Tibial artery (tissue), 4 donors: ENCODE data around the gene LYZ.

Experiments used
- DNase-seq, 2 donors: peaks; one replicate each; pipeline ENCODE4 v3.0.0-alpha.2; 2019
- H3K27ac ChIP-seq, 2 donors: fragments of 200-600 bp; sonication (generic) in 1 of 2; 1 replicate in 1 of 2; 2 replicates in 1 of 2; pipeline ENCODE4 v1.5.1; 2018 to 2019; ENCODE audit warnings: mild to moderate bottlenecking in 1 of 2
- H3K27me3 ChIP-seq, 2 donors: fragments of 200-600 bp; sonication (generic) in 1 of 2; one replicate each; pipeline versions ENCODE4 v1.5.1 to v1.6.0; 2016 to 2019
- H3K36me3 ChIP-seq, 3 donors: fragments of 200-600 bp; sonication (generic) in 2 of 3; one replicate each; pipeline ENCODE4 v1.5.1; 2016 to 2019; ENCODE audit warnings: mild to moderate bottlenecking in 2 of 3
- H3K4me1 ChIP-seq, 4 donors: fragments of 200-600 bp; sonication (generic) in 2 of 4; 1 replicate in 3 of 4; 2 replicates in 1 of 4; pipeline ENCODE4 v1.5.1; 2016 to 2019
- H3K4me3 ChIP-seq, 2 donors: fragments of 200-600 bp; sonication (generic) in 1 of 2; 1 replicate in 1 of 2; 2 replicates in 1 of 2; pipeline ENCODE4 v1.5.1; 2018 to 2019; ENCODE audit warnings: mild to moderate bottlenecking in 2 of 2
- H3K9me3 ChIP-seq, 3 donors: fragments of 200-600 bp; sonication (generic) in 1 of 3; one replicate each; pipeline ENCODE4 v1.5.1; 2016 to 2019
- intact Hi-C: fragments of 100-400 bp; cut with DNase I; formaldehyde crosslinking; loops from one replicate; pipeline ENCODE4 v1.15.0; 2023; ENCODE audit warnings: low total_unique reads
- TF ChIP-seq, protein P1 (sequence below), 2 experiments: fragments of 200-600 bp in 1 of 2; fragments of 450-650 bp in 1 of 2; IDR thresholded peaks; one replicate each; pipeline ENCODE4 v1.5.1; 2017 to 2019; ENCODE audit warnings: antibody characterized with exemption in 2 of 2, mild to moderate bottlenecking in 1 of 2, moderate library complexity in 1 of 2

LYZ gene

DNA sequence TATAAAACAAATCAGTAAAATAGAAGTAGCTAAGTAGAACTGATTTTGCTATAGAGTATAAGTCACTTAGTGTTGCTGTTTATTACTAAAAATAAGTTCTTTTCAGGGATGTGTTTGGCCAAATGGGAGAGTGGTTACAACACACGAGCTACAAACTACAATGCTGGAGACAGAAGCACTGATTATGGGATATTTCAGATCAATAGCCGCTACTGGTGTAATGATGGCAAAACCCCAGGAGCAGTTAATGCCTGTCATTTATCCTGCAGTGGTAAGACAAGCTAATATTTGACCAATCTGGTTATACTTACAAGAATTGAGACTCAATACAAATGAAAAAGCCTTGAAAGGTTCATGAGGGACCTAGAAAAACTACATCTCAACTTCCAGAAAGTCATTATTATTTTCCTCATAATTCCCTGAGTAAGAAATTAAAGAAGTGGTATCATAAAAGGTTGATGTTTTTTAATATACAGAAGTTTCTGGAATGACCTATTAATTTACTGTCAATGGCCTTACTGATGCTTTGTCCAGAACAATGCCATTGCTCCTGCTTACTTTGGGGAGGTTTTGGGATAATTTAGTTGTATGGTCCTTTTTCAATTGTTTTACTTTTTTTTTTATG lies 1.9 kb downstream of the LYZ start:
- no peak for DNase-seq
- Histone ChIP-seq H3K27ac (no peak overlapping the region), H3K36me3 (no peaks in the 10 kb centered on the region), H3K9me3 (no peaks in the 10 kb centered on the region), H3K4me1 (no peaks in the 10 kb centered on the region), H3K27me3 (no peaks in the 10 kb centered on the region), H3K4me3 (no peak overlapping the region)
- TF ChIP-seq, protein P1, sequence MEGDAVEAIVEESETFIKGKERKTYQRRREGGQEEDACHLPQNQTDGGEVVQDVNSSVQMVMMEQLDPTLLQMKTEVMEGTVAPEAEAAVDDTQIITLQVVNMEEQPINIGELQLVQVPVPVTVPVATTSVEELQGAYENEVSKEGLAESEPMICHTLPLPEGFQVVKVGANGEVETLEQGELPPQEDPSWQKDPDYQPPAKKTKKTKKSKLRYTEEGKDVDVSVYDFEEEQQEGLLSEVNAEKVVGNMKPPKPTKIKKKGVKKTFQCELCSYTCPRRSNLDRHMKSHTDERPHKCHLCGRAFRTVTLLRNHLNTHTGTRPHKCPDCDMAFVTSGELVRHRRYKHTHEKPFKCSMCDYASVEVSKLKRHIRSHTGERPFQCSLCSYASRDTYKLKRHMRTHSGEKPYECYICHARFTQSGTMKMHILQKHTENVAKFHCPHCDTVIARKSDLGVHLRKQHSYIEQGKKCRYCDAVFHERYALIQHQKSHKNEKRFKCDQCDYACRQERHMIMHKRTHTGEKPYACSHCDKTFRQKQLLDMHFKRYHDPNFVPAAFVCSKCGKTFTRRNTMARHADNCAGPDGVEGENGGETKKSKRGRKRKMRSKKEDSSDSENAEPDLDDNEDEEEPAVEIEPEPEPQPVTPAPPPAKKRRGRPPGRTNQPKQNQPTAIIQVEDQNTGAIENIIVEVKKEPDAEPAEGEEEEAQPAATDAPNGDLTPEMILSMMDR (IDR thresholded peaks at IDR 0.05), result no peak
- intact Hi-C loops, result loop anchor here (10.0 kb wide), 1 partner anchor 295 kb away; no protein-coding TSS in a partner anchor

DNA sequence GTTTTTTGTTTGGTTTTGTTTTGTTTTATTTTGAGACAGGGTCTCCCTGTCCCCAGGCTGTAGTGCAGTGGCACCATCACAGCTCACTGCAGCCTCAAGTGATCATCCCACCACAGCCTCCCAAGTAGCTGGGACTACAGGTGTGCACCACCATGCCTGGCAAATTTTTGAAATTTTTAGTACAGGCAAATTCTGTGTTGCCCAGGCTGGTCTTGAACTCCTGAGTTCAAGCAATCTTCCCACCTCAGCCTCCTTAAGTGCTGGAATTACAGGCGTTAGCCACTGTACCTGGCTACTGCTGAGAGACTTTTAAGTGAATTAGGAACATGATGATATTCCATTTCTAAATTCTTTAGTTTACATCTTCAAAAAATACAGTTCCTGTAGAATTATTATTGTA lies 2.6 kb downstream of the LYZ start:
- Histone ChIP-seq H3K4me3 (no peak overlapping the region), H3K27ac (no peak overlapping the region), H3K4me1 (no peaks in the 10 kb centered on the region), H3K27me3 (no peaks in the 10 kb centered on the region), H3K36me3 (no peaks in the 10 kb centered on the region), H3K9me3 (no peaks in the 10 kb centered on the region)
- TF ChIP-seq, protein P1 (IDR thresholded peaks at IDR 0.05), result no peak
- intact Hi-C loops, result loop anchor here (10.0 kb wide), 1 partner anchor 294 kb away; no protein-coding TSS in a partner anchor
- no peak for DNase-seq

DNA sequence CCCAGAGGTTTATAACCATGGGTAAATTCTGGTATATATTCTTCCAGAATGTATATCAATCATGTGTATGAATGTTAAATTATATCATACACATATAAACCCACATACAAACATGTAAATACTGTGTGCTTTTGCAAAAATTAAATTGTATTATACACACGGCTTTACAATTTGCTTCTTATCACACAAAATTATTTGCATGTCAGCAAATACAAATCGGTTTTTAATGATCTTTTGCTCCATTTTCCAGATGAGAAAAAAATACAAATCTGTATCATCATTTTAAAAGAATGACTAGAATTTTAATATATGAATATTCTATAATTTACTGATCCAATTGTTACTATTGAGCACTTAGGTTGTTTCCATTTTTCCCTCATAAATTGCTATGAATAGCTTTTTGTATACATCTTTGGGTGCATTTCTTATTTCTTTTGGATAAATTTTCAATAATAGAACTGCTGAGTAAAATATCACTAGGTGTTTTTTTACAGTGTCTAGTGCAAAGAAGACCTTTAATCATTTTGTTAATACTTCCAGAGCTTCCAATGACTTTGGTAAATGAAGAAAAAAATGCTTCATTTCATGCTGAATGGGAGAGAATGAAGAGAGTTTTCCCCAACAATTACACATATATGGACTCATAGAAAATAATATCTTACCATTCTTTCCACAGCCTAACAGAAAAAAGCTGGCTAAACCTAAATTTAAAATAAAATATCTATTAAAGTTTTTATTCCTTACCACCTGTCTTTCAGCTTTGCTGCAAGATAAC lies 3.5 kb downstream of the LYZ start:
- H3K4me3 ChIP-seq, result no peak overlapping the region
- no peaks in the 10 kb centered on the region for H3K27me3 ChIP-seq
- H3K36me3 ChIP-seq, result no peaks in the 10 kb centered on the region
- DNase-seq, result no peak
- H3K9me3 ChIP-seq, result no peaks in the 10 kb centered on the region
- intact Hi-C loops, result loop anchor here (10.0 kb wide), 1 partner anchor 293 kb away; no protein-coding TSS in a partner anchor
- H3K4me1 ChIP-seq, result no peaks in the 10 kb centered on the region
- TF ChIP-seq, protein P1 (IDR thresholded peaks at IDR 0.05), result no peak
- no peak overlapping the region for H3K27ac ChIP-seq

DNA sequence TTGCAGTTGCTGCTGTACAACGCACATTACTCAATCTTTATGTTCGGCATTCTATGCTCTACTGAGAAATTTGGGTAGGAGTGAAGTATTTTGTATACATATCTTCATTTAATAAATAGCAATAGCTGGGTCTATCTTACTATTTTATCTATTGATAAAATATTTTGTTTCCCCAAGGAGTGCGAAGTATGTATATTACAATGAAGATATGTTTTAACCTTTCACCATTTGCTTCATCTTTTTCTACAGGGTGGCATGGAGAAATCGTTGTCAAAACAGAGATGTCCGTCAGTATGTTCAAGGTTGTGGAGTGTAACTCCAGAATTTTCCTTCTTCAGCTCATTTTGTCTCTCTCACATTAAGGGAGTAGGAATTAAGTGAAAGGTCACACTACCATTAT lies 4.7 kb downstream of the LYZ start:
- no peak for DNase-seq
- Histone ChIP-seq H3K27ac (no peak overlapping the region), H3K9me3 (no peaks in the 10 kb centered on the region), H3K27me3 (no peaks in the 10 kb centered on the region), H3K4me1 (peaks cover 0 to 7% (median 0%) of the 10 kb centered on the region in 4 donors), H3K36me3 (no peaks in the 10 kb centered on the region), H3K4me3 (no peak overlapping the region)
- TF ChIP-seq, protein P1 (IDR thresholded peaks at IDR 0.05), result no peak
- intact Hi-C loops, result loop anchor here (10.0 kb wide), 1 partner anchor 292 kb away; no protein-coding TSS in a partner anchor

DNA sequence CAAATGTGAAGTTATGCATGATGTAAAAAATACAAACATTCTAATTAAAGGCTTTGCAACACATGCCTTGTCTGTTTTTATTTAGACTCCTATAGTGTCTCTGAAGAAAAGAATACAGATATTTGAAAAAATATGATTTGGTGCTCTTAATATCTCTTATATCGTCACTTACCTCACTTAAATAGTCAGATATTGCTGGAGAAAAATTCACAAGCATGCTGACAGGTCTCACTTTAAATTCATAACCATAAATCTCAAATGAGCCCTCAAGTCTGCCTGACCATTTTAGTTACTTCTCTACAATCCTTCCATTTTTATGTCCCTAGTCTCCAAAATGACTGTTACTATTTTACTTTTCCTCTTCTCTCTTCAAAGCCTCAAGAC lies 6.0 kb downstream of the LYZ start:
- DNase-seq, result no peak
- intact Hi-C loops, result loop anchor here (10.0 kb wide), 1 partner anchor 291 kb away; no protein-coding TSS in a partner anchor
- no peaks in the 10 kb centered on the region for H3K27me3 ChIP-seq
- no peak overlapping the region for H3K27ac ChIP-seq
- H3K9me3 ChIP-seq, result no peaks in the 10 kb centered on the region
- H3K4me1 ChIP-seq, result peaks cover 0 to 11% (median 0%) of the 10 kb centered on the region in 4 donors
- H3K36me3 ChIP-seq, result no peaks in the 10 kb centered on the region
- TF ChIP-seq, protein P1 (IDR thresholded peaks at IDR 0.05), result no peak
- no peak overlapping the region for H3K4me3 ChIP-seq
